Activated CD8-positive, alpha-beta memory T cell treated with anti-CD3 and anti-CD28 coated beads for 1 hour (primary cell): Measurements from ENCODE around the gene LMAN1L.
"Not testable (repeated sequence)": the region's sequence is repeated elsewhere in the genome, so short reads cannot be mapped to it uniquely, and the experiment has no call there.

Experiments used
- DNase-seq, 2 donors: peaks; one replicate each; pipeline ENCODE4 v3.0.0-alpha.2; 2020; ENCODE audit warnings: low read depth in 1 of 2; ENCODE audit errors: extremely low read depth in 1 of 2

The LMAN1L gene

GRCh38 chr15:74781431-74782258 lies 31.0 kb upstream of the LMAN1L start, which contains the start of gene CSK:
Gene CSK, plus strand, starts transcription at chr15:74782080. Its CDS starts 16,218 bp downstream, at chr15:74798298.
- DNase-seq = peak in 1 of 2 donors; percentile 71

DNA sequence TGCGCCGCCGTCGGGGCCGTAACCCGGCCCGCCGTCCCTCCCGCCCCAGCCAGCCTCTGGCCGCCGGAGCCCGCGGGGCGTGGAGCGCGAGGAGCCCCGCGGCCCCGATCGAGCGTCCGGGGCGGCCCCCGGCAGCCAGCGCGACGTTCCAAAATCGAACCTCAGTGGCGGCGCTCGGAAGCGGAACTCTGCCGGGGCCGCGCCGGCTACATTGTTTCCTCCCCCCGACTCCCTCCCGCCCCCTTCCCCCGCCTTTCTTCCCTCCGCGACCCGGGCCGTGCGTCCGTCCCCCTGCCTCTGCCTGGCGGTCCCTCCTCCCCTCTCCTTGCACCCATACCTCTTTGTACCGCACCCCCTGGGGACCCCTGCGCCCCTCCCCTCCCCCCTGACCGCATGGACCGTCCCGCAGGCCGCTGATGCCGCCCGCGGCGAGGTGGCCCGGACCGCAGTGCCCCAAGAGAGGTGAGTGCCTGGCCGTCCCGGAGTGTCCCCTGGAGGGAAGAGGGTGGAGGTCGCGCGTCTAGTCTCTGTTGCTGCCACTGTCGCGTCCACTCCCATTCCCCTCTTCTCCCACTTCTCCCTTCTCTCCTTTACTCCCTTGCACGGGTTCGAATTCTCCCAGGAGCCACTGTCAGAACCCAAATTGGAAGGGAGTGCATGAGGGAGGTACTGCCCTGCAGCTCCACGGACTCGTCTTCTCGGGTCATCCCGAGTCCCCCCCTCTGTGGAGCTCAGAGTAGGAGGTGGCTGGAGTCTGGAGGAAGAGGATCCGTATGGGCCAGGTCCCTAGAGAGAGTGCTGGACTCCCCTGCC lies 30.2 kb upstream of the LMAN1L start:
- peak in 1 of 2 donors; percentile 56 for DNase-seq

DNA sequence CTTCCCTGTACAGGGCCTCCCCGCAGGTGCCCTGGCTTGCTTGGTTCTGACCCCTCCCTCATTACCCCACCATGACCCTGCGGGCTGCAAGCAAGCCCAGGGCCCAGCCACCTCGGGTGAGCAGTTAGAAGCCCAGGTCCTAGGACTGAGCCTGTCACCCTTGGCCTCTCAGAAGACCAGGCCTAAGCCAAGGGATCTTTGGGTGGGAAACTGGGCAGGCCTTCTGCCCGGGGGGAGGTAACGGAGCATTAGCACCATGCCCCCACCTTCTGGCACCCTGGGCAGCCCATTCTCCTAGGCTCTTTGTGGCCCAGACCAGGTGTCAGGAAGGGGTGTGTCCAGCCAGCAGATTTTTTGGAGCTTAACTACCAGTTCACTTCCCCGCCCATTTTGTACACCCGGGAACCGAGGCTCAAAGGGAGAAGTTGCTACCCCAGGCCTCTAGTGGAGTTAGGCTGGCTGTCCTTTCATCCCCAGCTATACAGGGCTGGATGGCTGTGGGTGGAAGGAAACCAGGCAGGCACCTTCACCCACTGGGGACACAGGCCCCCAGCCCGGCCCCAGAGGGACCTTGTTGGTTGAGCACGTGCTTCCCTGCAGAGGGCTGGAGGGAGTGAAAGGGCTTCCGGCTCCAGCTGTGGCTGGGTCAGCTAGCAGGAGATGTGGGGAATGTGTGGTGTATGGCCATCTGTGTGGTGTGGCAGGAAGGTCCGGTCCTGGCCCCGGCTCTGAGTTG lies 29.4 kb upstream of the LMAN1L start:
- no peak for DNase-seq

- no peak for DNase-seq
These were observed 28.8 kb upstream of the LMAN1L start for GRCh38 chr15:74783808-74784175.

- DNase-seq = no peak
These were observed 28.0 kb upstream of the LMAN1L start for GRCh38 chr15:74784426-74785193.

DNA sequence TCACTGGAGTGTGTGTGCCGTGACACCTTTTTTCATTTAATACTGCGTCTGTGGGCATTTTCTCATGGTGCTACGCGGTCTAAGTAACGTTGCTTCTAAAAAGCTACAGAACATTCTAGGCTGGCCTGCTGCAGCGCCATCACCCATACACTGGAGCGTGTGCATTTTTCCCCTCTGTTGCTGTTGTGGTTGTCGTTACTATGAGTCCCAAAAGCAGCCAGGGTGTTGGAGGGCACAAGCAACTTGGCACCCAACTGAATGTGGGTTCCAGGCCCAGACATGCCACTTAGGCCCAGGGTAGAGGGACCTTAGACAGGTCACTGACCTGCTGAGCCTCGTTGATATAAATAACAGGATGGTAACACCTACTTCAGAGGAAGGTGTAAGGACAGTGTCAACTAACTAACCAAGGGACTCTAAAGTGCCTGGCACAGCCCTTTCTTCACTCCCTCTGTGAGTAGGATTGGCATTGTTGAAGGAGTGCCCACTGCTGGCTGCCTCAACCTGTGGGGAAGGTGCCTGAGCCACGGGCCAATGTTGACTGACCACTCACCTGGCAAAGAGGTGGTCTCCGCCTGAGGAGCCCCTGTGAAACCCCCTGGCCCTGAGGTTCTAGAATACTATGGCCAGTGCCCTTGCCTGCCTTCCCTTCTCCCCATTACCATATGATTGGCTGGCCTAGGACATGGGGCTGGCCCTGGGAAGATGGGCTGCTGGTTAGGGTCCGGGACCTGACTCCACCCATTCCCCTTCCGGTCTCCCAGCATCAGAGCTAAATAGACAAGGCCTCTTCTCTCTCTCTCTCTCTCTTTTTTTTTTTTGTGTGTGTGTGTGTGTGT lies 27.2 kb upstream of the LMAN1L start:
- no peak for DNase-seq

DNA sequence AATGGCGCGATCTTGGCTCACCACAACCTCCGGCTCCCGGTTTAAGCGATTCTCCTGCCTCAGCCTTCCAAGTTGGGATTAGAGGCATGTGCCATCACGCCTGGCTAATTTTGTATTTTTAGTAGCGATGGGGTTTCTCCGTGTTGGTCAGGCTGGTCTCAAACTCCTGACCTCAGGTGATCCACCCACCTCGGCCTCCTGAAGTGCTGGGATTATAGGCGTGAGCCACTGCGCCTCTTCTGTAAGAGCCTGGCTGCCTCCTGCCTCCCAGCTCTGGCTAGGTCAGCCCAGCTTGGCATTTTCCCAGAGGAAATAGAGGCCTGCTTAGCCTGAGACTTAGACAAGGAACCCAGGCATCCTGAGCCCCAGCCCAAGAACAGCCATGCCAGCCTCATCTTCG lies 26.6 kb upstream of the LMAN1L start:
- not testable (repeated sequence) for DNase-seq

DNA sequence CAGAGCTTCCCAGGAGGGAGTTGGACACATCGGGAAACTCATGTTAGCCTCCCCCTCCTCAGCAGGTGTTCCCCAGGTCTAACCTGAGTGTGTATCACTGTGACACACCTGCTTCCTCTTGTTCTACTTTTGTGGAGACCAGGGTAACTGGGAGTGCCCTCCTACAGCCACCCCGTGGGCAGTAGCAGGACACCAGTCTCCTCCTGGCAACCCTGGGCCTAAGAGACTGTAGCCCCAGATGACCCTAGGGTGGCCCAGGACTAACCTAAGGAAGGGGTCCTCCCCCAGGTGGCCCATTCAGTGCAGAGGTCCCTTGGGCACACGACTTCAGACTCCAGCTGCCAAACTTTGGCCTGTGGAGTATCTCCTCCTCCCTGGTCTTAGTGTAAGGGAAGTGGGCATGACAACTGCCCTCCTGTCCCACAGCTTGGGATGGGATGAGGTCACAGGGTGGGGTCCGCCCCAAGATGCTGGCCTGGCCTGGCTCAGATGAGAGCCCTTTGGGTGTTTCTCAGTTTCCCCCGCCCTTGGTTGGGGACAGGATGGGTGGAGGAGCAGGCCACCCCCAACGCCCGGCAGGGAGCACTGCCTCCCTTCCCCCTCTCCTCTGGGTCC lies 26.0 kb upstream of the LMAN1L start:
- no peak for DNase-seq

GRCh38 chr15:74787251-74788041 lies 25.2 kb upstream of the LMAN1L start:
- peak; percentile 71 to 77 for DNase-seq

- DNase-seq = no peak
These were observed 24.5 kb upstream of the LMAN1L start for GRCh38 chr15:74788042-74788682.

DNA sequence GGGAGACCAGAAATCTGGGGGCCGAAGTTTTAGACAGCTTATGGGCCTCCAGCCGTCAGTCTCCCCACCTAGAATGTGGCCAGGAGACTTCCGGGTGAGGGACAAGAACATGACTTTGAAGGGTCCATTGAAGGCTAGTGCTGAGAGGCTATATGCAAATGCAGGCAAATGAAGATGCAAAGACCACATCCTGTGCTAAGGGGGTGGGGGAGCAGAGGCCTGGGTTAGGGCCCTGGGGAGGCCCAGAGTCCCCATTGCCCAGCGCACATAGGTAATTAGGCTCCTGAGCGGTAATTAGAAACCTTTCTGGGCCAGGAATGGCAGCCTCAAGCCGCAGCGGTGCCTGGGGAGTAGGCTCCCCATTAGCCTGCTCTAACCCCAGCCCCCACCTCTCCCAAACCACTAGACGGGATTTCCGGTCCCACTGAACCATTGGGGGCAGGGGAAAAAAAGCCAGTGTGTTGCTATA lies 23.9 kb upstream of the LMAN1L start:
- no peak for DNase-seq

GRCh38 chr15:74789171-74789631 lies 23.4 kb upstream of the LMAN1L start:
- no peak for DNase-seq

DNA sequence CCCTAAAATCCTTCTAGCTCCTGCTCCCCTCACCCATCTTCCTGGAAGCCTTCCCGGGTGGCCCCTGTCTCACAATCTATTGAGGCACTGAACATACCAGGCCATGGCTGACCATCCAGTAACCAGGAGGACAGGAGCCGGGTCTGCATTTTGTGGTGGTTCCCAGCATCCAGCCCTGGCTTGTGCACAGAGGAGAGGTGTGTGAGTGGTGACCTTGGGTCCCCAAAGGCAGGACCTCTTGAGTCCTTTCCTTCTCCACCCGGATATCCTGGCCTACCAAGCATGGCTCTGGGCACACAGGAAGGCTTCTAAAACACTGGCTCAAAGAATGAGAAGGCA lies 22.9 kb upstream of the LMAN1L start:
- no peak for DNase-seq

DNA sequence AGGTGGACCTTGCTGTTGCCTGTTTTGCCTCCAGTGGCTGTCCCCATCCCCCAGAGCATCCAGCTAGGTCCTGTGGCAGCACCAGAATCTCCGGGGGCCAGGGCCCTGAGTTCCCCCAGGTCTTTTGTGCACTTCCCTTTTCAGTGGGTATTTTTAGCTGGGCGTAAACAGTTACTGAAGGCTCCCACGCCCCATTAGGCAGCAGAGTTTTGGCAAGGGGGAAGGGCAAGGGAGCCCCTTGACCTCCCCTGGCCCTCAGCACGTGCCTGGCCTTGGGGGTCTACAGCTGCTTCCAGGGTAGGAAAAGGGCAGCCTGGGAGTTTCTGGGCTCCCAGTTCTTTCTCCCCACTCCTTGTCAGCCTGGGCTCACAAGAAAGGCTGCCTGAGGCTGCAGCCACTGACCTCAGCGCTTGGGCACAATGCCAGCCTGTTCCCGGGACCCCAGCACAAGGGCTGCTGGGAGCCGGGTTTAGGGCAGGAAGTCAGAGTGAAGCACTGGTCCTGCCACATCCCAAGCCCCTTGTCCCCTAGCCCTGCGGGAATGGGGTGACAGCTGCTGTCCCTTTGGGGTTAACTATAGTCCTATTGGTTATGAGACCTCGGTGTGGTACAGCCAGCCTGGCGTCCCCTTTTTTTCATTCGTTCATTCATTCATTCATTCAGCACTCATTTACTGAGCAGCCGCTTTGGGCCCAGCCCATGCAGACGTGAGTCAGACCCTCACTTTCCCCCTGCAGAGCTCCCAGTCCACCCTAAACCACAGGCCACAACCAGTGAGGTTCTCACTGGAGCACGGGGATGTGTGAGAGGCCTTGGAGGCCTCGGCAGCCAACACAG lies 22.3 kb upstream of the LMAN1L start:
- no peak for DNase-seq

DNA sequence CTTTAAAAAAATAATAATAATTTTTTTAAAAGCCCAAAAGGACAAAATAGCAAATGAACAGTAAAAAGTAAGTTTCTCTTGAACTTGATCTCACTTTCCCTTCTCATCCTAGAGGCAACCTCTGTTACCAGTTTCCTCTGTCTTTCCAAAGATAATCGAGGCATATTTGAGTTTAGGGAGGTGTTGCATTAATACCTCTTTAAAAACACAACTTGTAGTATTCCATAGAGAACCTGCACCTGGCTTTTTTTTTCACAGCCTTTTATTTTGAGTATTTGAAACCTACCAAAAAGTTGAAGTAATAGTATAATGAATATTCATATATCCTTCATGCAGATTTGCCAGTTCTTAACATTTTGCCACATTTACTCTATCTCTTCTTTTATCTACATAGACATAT lies 21.6 kb upstream of the LMAN1L start:
- no peak for DNase-seq

DNA sequence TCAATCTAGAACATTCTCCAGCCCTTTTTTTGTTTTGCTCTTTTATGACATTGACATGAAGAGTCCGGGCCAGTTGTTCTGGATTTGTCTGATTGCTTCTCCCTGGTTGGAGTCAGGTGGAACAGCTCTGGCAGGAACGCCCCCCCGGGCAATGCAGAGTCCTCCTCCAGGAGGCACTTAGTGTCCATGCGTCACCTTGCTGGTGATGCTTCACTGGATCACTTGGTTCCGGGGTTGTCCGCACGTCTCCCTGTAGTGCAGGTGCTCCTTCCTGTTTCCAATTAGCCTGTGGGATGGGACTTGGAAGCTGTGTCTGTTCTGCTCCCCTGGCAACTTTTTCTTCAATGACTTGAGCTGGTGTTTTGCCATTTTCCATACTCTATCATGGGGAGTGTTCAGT lies 21.0 kb upstream of the LMAN1L start:
- DNase-seq = no peak
